H1 (cell line): ENCODE results near the gene CTSH. TPM values are rescaled to one million over a fixed set of nuclear protein-coding genes. Genes with fewer than 3 reads are reported as not detected.

Source experiments
- CTCF ChIA-PET: fragments of 300-600 bp; sonication (Branson Sonifier 250); formaldehyde crosslinking; loops from one replicate; lab custom pipeline; 2021; ENCODE audit not compliant: partially characterized antibody; lab: Charles Lee
- POLR2A ChIA-PET: fragments of 300-600 bp; sonication (Branson Sonifier 250); formaldehyde crosslinking; loops from one replicate; lab custom pipeline; 2021; ENCODE audit warnings: inconsistent platforms; ENCODE audit not compliant: partially characterized antibody; lab: Charles Lee
- DNase-seq, 2 experiments: peaks; one replicate each; pipeline versions ENCODE4 v3.0.0 to v3.0.0-alpha.2; 2010 to 2022; ENCODE audit warnings: low spot score in 2 of 2, low read depth in 1 of 2, mixed read lengths in 1 of 2
- FAIRE-seq: peaks from 2 replicates; lab custom pipeline; 2011; peaks lifted over from hg19 to GRCh38; lab: Jason Lieb, UNC
- H2AFZ ChIP-seq: 2 replicates; pipeline ENCODE4 v1.8.1; 2012; ENCODE audit warnings: low read length, inconsistent platforms
- H2AK5ac ChIP-seq: 2 replicates; pipeline ENCODE4 v1.6.1; 2013; ENCODE audit warnings: low read depth, low read length
- H2BK120ac ChIP-seq: replicated peaks from 2 replicates; pipeline ENCODE3; 2013; ENCODE audit warnings: low read depth, low read length, inconsistent platforms
- H2BK12ac ChIP-seq: 2 replicates; pipeline ENCODE4 v1.6.1; 2013; ENCODE audit warnings: low read depth, low read length
- H2BK15ac ChIP-seq: 2 replicates; pipeline ENCODE4 v1.6.1; 2013; ENCODE audit warnings: low read length
- H2BK20ac ChIP-seq: 2 replicates; pipeline ENCODE4 v1.6.1; 2013; ENCODE audit warnings: low read length
- H2BK5ac ChIP-seq: 2 replicates; pipeline ENCODE4 v1.6.1; 2013; ENCODE audit warnings: low read depth, low read length
- H3K14ac ChIP-seq: 2 replicates; pipeline ENCODE4 v1.6.1; 2013; ENCODE audit warnings: inconsistent platforms; ENCODE audit not compliant: insufficient read length
- H3K18ac ChIP-seq: 2 replicates; pipeline ENCODE4 v1.6.1; 2013; ENCODE audit warnings: low read length; ENCODE audit errors: extremely low read depth
- H3K23ac ChIP-seq: 2 replicates; pipeline ENCODE4 v1.6.1; 2013; ENCODE audit warnings: inconsistent platforms; ENCODE audit not compliant: insufficient read length
- H3K23me2 ChIP-seq: 2 replicates; pipeline ENCODE4 v1.6.1; 2013; ENCODE audit warnings: low read depth, low read length
- H3K27ac ChIP-seq: 2 replicates; pipeline ENCODE4 v1.6.1; 2011; ENCODE audit warnings: low read depth, low read length, inconsistent platforms
- H3K27me3 ChIP-seq, 4 experiments: replicated peaks in 1 of 4; 1 replicate in 1 of 4; 2 replicates in 3 of 4; pipeline versions ENCODE4 v1.6.1 to v1.8.1; 2011 to 2013; ENCODE audit warnings: low read length in 3 of 4, mild to moderate bottlenecking in 3 of 4, inconsistent platforms in 2 of 4, mixed read lengths in 2 of 4, moderate library complexity in 1 of 4; ENCODE audit not compliant: control insufficient read depth in 3 of 4, insufficient read depth in 3 of 4; ENCODE audit errors: extremely low read depth in 1 of 4
- H3K36me3 ChIP-seq, 4 experiments: 2 replicates each; pipeline versions ENCODE4 v1.6.1 to v1.8.1; 2011 to 2013; ENCODE audit warnings: mild to moderate bottlenecking in 4 of 4, low read length in 3 of 4, moderate library complexity in 2 of 4, control low read depth in 1 of 4, inconsistent platforms in 1 of 4; ENCODE audit not compliant: insufficient read depth in 4 of 4, control insufficient read depth in 2 of 4
- H3K4ac ChIP-seq: replicated peaks from 2 replicates; pipeline ENCODE3; 2013; ENCODE audit warnings: low read length, low read depth, mixed read lengths, inconsistent platforms; ENCODE audit not compliant: insufficient read length
- H3K4me1 ChIP-seq, 4 experiments: replicated peaks in 1 of 4; 1 replicate in 1 of 4; 2 replicates in 3 of 4; pipeline versions ENCODE4 v1.6.1 to v1.8.1; 2011 to 2013; ENCODE audit warnings: low read length in 3 of 4, inconsistent platforms in 2 of 4, mixed read lengths in 1 of 4; ENCODE audit not compliant: insufficient read depth in 4 of 4, control insufficient read depth in 3 of 4
- H3K4me2 ChIP-seq, 2 experiments: 2 replicates each; pipeline versions ENCODE4 v1.6.1 to v1.8.1; 2011 to 2013; ENCODE audit warnings: low read depth in 2 of 2, low read length in 2 of 2, control low read depth in 1 of 2, inconsistent platforms in 1 of 2, mild to moderate bottlenecking in 1 of 2; ENCODE audit not compliant: insufficient read depth in 1 of 2
- H3K4me3 ChIP-seq, 4 experiments: fragments of 200-600, 300-600 bp in 1 of 4; sonication (generic), shearing (Covaris generic), sonication (Bioruptor Twin) in 1 of 4; 2 replicates each; pipeline versions ENCODE4 v1.5.1 to v1.8.1; 2011 to 2016; ENCODE audit warnings: low read length in 4 of 4, low read depth in 3 of 4, control low read depth in 2 of 4, inconsistent platforms in 2 of 4, mild to moderate bottlenecking in 2 of 4, mixed read lengths in 1 of 4, moderate library complexity in 1 of 4; ENCODE audit not compliant: insufficient read depth in 2 of 4; ENCODE audit errors: extremely low read depth in 1 of 4
- H3K56ac ChIP-seq: replicated peaks from 2 replicates; pipeline ENCODE3; 2013; ENCODE audit warnings: low read depth, mild to moderate bottlenecking, mixed read lengths, low read length, inconsistent platforms; ENCODE audit not compliant: insufficient read length
- H3K79me1 ChIP-seq: 2 replicates; pipeline ENCODE4 v1.6.1; 2013; ENCODE audit warnings: low read depth, low read length, control low read depth
- H3K79me2 ChIP-seq, 2 experiments: 2 replicates each; pipeline versions ENCODE4 v1.6.1 to v1.8.1; 2012 to 2013; ENCODE audit warnings: low read length in 2 of 2, mild to moderate bottlenecking in 2 of 2, inconsistent platforms in 1 of 2; ENCODE audit not compliant: insufficient read depth in 2 of 2, control insufficient read depth in 1 of 2
- H3K9ac ChIP-seq, 4 experiments: replicated peaks in 1 of 4; 1 replicate in 1 of 4; 2 replicates in 3 of 4; pipeline versions ENCODE4 v1.6.1 to v1.8.1; 2011 to 2013; ENCODE audit warnings: low read depth in 3 of 4, low read length in 3 of 4, control low read depth in 2 of 4, mild to moderate bottlenecking in 2 of 4, moderate library complexity in 2 of 4, inconsistent platforms in 1 of 4; ENCODE audit errors: extremely low read depth in 1 of 4
- H3K9me3 ChIP-seq, 2 experiments: 2 replicates each; pipeline versions ENCODE4 v1.6.1 to v1.8.1; 2012 to 2013; ENCODE audit warnings: mild to moderate bottlenecking in 2 of 2, moderate library complexity in 2 of 2, control low read depth in 1 of 2, inconsistent platforms in 1 of 2, low read depth in 1 of 2, low read length in 1 of 2, mixed read lengths in 1 of 2; ENCODE audit not compliant: insufficient read depth in 2 of 2
- H4K20me1 ChIP-seq, 2 experiments: replicated peaks in 1 of 2; 2 replicates each; pipeline versions ENCODE3 to v1.8.1; 2011 to 2013; ENCODE audit warnings: inconsistent platforms in 2 of 2, low read length in 2 of 2, mild to moderate bottlenecking in 1 of 2; ENCODE audit not compliant: insufficient read depth in 2 of 2, control insufficient read depth in 1 of 2
- H4K5ac ChIP-seq: 2 replicates; pipeline ENCODE4 v1.6.1; 2013; ENCODE audit warnings: low read length, low read depth, mixed read lengths, inconsistent platforms; ENCODE audit not compliant: insufficient read length
- H4K8ac ChIP-seq: 2 replicates; pipeline ENCODE4 v1.8.0; 2013; ENCODE audit warnings: mild to moderate bottlenecking, moderate library complexity, low read length, inconsistent platforms; ENCODE audit not compliant: insufficient read depth; ENCODE audit errors: extremely low read depth
- H4K91ac ChIP-seq: replicated peaks from 2 replicates; pipeline ENCODE3; 2013; ENCODE audit warnings: low read length, mixed read lengths, inconsistent platforms; ENCODE audit not compliant: insufficient read length
- ASH2L ChIP-seq: fragments of 200-600, 300-600 bp; sonication (generic); IDR thresholded peaks from one replicate; pipeline ENCODE4 v1.7.1; 2017; ENCODE audit warnings: low read length
- BACH1 ChIP-seq: IDR thresholded peaks from 2 replicates; pipeline ENCODE4 v1.6.1; 2012; ENCODE audit warnings: low read length, improper control_type of control experiment
- CBX5 ChIP-seq: fragments of 300-800, 300-1000 bp; sonication (generic); IDR thresholded peaks from 2 replicates; pipeline ENCODE4 v1.7.1; 2016; ENCODE audit warnings: antibody characterized with exemption, low read length, low read depth
- CBX8 ChIP-seq: fragments of 300-800, 300-1000 bp; sonication (generic); IDR thresholded peaks from 2 replicates; pipeline ENCODE4 v1.7.1; 2016; ENCODE audit warnings: low read depth, low read length, borderline replicate concordance
- CHD1 ChIP-seq: IDR thresholded peaks from 2 replicates; pipeline ENCODE4 v1.6.1; 2012; ENCODE audit warnings: low read depth, low read length, improper control_type of control experiment
- CREB1 ChIP-seq: IDR thresholded peaks from 2 replicates; pipeline ENCODE4 v1.6.1; 2012; ENCODE audit warnings: inconsistent platforms
- EGR1 ChIP-seq: IDR thresholded peaks from 2 replicates; pipeline ENCODE4 v1.6.1; 2011; ENCODE audit warnings: low read depth, low read length, borderline replicate concordance
- EP300 ChIP-seq, 2 experiments: IDR thresholded peaks; 1 replicate in 1 of 2; 2 replicates in 1 of 2; pipeline ENCODE4 v1.6.1; 2011 to 2012; ENCODE audit warnings: low read depth in 2 of 2, low read length in 2 of 2, mild to moderate bottlenecking in 2 of 2, borderline replicate concordance in 1 of 2, inconsistent platforms in 1 of 2, moderate library complexity in 1 of 2
- JUN ChIP-seq: IDR thresholded peaks from 2 replicates; pipeline ENCODE4 v1.6.1; 2011; ENCODE audit warnings: low read depth, mild to moderate bottlenecking, improper control_type of control experiment, low read length
- JUND ChIP-seq: IDR thresholded peaks from 2 replicates; pipeline ENCODE4 v1.6.1; 2011; ENCODE audit warnings: mild to moderate bottlenecking, improper control_type of control experiment, low read length
- RAD21 ChIP-seq, 2 experiments: IDR thresholded peaks in 1 of 2; conservative IDR thresholded peaks in 1 of 2; 2 replicates each; pipeline ENCODE4 v1.6.1; 2011; ENCODE audit warnings: low read depth in 2 of 2, low read length in 2 of 2, improper control_type of control experiment in 1 of 2, inconsistent platforms in 1 of 2, mild to moderate bottlenecking in 1 of 2, moderate library complexity in 1 of 2
- SP1 ChIP-seq: IDR thresholded peaks from 2 replicates; pipeline ENCODE4 v1.6.1; 2011; ENCODE audit warnings: low read depth, low read length
- SP4 ChIP-seq: IDR thresholded peaks from 2 replicates; pipeline ENCODE4 v1.6.1; 2012; ENCODE audit warnings: low read length, inconsistent platforms
- WGBS, 2 experiments: shearing (Covaris generic) in 1 of 2; methylation state at CpG; one replicate each; pipeline versions ENCODE4 v1.1.6 to v1.1.7; 2013 to 2015; ENCODE audit warnings: low lambda C conversion rate in 2 of 2, mixed read lengths in 2 of 2, inconsistent platforms in 1 of 2, low coverage in 1 of 2, missing lambda C conversion rate in 1 of 2; ENCODE audit not compliant: insufficient replicate concordance in 2 of 2, insufficient coverage in 1 of 2, insufficient read length in 1 of 2; ENCODE audit errors: extremely low coverage in 1 of 2, missing lambda C conversion rate in 1 of 2; 5-methylcytosine and 5-hydroxymethylcytosine counted together
- polyA plus RNA-seq, 7 experiments: library from polyadenylated mRNA; depleted of rRNA in 3 of 7; stranded (reverse) in 5 of 7; unstranded in 2 of 7; fragments of >200 nt in 5 of 7; fragments of 200-250 nt in 2 of 7; gene quantifications; 1 replicate in 5 of 7; 2 replicates in 1 of 7; 4 replicates in 1 of 7; pipeline versions ENCODE4 v1.2.1 to v1.2.3, GENCODE V29; 2011 to 2013; ENCODE audit warnings: missing spikeins in 2 of 7, mixed read lengths in 2 of 7
- total RNA-seq: library from RNA; stranded (reverse); fragmentation: NEBNext Ultra II Directional; extraction: Animal tissue kit (Norgen Biotek cat#: 25700); gene quantifications from 2 replicates; pipeline ENCODE4 v1.2.1, GENCODE V29; 2021
- TF ChIP-seq, protein P1 (sequence below): IDR thresholded peaks from 2 replicates; pipeline ENCODE4 v1.6.1; 2012; ENCODE audit warnings: inconsistent platforms

The CTSH gene
- total and polyA plus RNA-seq, 2 of the 8 experiments (the other 6 are each of a cell fraction or from before 2014, with no cell fraction given): 34.0 to 36.8 TPM

DNA sequence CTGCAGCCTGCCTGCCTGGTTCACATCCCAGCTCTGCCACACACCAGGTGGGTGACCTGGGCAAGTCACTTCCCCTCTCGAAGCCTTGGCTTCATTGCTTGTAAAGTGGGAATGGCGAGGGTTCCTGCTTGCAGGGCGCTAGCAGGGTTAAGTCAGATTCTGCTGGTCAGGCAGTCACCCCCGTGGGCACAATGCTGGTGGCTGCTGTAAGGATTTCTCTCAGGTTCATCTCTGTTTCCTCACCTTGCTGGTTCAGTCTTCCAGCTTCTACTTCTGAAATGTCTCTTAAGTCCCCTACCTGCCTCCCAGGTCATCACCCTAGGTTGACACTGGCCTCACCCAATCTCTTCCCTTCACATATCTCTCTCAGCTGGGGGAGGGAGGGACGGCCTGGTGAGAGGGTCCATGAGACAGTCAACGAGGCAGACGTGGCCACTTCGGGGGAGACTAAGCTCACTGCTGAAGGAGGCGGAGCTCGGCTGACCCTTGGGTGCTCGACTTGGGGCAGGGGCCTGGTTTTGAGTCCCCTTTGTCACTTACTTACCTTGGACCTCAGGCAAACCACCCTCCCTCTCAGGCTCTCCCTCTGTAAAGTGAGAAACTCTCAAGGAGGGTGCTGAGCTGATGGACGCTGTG lies 11.5 kb downstream of the CTSH start:
- 92% methylated on average over 12 of the region's 12 CpGs; no CpG with 5 or more reads in 1 of the 2 experiments for WGBS, 2 experiments
- Histone ChIP-seq H3K14ac (no peak overlapping the region), H4K8ac (no peak overlapping the region; the same call in 1 of the 2 replicates), H3K79me1 (no peaks in the 10 kb centered on the region), H3K36me3 (peaks cover 0 to 6% (median 0%) of the 10 kb centered on the region in 4 experiments; a peak in 2 of 8 replicates), H3K9ac (no peak overlapping the region), H3K23me2 (no peaks in the 10 kb centered on the region), H2AFZ (no peak overlapping the region), H3K4me3 (no peak overlapping the region), H3K27me3 (no peaks in the 10 kb centered on the region; a peak in 1 of 7 replicates), H3K56ac (no peak overlapping the region), H4K20me1 (no peaks in the 10 kb centered on the region), H2BK15ac (no peak overlapping the region), H4K5ac (no peak overlapping the region), H2BK120ac (no peak overlapping the region), H4K91ac (no peak overlapping the region), H2BK12ac (no peak overlapping the region), H3K4ac (no peak overlapping the region), H3K27ac (no peak overlapping the region), H2AK5ac (no peak overlapping the region), H3K9me3 (no peaks in the 10 kb centered on the region), H3K18ac (no peak overlapping the region), H2BK20ac (no peak overlapping the region), H3K23ac (no peak overlapping the region), H3K4me1 (no peaks in the 10 kb centered on the region), H3K79me2 (no peaks in the 10 kb centered on the region), H3K4me2 (no peak overlapping the region), H2BK5ac (no peak overlapping the region)
- POLR2A ChIA-PET: no interaction called here
- no peak for DNase-seq
- TF ChIP-seq ASH2L (no peak), EGR1 (no peak), CBX8 (no peak), BACH1 (no peak), RAD21 (IDR thresholded peaks at IDR 0.05 in 1 of 2, conservative IDR thresholded peaks at IDR 0.05 in 1 of 2; ENCODE audit: low read depth in 2 of 2, low read length in 2 of 2) (no peak), EP300 (IDR thresholded peaks at IDR 0.05; ENCODE audit: borderline replicate concordance in 1 of 2, low read depth in 2 of 2, low read length in 2 of 2) (no peak), CHD1 (no peak), SP1 (no peak), SP4 (no peak), JUND (no peak), CREB1 (no peak), JUN (no peak), CBX5 (no peak)
- TF ChIP-seq, protein P1, sequence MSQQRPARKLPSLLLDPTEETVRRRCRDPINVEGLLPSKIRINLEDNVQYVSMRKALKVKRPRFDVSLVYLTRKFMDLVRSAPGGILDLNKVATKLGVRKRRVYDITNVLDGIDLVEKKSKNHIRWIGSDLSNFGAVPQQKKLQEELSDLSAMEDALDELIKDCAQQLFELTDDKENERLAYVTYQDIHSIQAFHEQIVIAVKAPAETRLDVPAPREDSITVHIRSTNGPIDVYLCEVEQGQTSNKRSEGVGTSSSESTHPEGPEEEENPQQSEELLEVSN: no peak
- CTCF ChIA-PET: interaction anchor here (0.5 to 2.3 kb wide), 10 partner anchors 14 to 74 kb away, joined by 3 to 8 read pairs (median 3); no protein-coding TSS in a partner anchor
- no peak for FAIRE-seq
